HG03095 (cell line): ENCODE results near the gene MYRIP.
"Not testable (repeated sequence)": the region's sequence is repeated elsewhere in the genome, so short reads cannot be mapped to it uniquely, and the experiment has no call there.

Source experiments
- ATAC-seq: cut with Tn5 transposase; IDR thresholded peaks from one replicate; pipeline ENCODE4 v1.9.1; 2021; ENCODE audit warnings: moderate library complexity; ENCODE audit not compliant: unreplicated experiment

The MYRIP gene

DNA sequence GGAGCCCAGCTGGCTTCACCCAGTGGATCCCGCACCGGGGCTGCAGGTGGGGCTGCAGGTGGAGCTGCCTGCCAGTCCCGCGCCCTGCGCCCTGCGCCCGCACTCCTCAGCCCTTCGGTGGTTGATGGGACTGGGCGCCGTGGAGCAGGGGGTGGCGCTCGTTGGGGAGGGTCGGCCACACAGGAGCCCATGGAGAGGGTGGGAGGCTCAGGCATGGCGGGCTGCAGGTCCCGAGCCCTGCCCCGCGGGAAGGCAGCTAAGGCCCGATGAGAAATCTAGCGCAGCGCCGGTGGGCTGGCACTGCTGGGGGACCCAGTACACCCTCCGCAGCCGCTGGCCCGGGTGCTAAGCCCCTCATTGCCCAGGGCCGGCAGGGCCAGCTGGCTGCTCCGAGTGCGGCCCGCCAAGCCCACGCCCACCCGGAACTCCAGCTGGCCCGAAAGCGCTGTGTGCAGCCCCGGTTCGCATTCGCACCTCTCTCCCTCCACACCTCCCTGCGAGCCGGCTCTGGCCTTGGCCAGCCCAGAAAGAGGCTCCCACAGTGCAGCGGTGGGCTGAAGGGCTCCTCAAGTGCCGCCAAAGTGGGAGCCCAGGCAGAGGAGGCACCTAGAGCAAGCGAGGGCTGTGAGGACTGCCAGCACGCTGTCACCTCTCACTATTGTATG, 268.6 kb downstream of the MYRIP start:
- ATAC-seq = not testable (repeated sequence)

DNA sequence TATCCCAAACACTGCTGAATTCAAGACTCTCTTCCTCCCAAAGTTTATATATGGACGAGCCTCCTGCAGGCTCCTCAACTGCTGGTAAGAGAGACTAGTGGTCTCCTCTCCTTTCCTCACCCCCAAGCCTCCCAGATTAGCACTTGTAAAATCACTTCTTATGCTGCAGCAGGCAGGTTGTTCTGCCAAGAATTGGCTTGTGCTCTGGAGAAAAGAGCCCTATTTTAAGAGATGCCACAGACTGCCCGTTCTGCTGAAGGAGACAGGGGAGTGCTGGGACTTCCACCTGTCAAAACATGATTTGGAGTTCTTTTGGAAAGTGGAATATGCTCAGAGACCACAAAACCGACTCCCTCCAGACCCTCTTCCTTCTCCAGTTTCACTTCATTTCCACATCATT, 269.2 kb downstream of the MYRIP start:
- ATAC-seq = no peak

DNA sequence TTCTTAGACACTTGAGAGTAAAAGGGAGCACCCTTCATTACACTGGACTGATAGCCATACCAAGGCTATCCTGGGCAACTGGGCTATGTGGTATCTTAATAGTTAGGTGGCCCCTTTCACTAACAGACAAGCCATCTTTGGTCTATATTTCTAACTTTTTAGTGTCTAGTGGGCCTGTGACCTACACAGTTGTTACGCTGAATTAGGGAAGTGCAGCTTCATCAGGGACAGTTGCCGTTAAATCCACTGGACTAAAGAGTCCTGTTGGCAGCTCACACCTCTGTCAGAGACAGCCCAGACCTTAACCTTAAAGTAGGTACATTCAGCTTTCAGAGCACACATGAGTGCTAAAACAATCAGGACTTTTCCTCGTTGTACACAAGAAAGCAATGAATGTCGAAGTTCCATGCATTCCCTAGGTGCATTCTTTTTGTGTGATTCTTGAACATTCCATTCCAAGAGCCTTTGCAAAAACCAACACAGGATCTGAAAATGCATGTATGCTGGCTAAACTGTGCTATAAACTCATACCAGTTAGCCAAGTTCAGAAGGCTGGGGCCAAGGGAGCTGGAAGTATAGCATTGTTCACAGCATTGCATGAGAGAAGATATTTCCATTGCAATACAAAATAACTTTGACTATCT, 269.9 kb downstream of the MYRIP start:
- ATAC-seq = no peak

DNA sequence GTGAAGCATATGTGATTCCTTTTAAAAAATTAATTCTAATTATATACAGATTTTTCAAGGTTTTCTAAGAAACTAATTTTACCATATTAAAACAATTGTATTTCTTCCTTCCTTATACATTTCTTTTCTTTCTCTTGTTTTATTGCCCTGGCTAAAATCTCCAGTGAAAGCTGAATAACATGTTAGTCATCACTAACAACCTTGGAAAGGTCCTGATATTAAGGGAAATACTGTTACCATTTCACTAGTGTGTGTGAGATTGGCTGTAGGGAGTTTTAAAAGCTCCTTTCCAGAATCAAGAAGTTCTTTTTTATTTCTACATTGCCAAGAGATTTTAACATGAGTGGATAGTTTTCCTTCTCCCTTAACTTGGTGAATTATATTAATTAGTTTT, 270.4 kb downstream of the MYRIP start:
- ATAC-seq = no peak

DNA sequence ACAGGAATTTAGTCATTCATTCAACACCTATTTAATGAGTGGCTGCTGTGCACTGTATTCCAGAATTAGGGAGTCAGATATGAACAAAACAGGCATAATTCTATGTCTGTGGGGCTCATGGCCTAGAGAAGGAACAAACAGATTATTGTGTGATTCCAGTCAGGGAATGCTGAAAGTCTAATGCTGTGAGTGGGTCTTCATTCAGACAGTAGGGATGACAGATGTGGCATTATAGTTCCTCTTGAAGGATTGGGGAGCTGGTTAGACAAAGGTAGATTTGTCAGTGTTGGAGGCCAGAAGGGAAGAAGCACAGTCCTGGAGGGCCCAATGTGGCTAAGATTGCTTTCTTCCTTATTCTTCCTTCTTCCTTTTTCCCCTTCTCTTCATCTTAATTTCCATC, 273.7 kb downstream of the MYRIP start:
- no peak for ATAC-seq

DNA sequence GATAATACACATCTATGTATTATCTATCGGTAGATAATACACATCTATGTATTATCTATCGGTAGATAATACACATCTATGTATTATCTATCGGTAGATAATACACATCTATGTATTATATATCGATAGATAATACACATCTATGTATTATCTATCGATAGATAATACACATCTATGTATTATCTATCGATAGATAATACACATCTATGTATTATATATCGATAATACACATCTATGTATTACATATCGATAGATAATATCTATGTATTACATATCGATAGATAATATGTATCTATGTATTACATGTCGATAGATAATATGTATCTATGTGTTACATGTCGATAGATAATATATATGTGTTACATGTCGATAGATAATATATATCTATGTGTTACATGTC, 275.0 kb downstream of the MYRIP start:
- ATAC-seq = not testable (repeated sequence)

DNA sequence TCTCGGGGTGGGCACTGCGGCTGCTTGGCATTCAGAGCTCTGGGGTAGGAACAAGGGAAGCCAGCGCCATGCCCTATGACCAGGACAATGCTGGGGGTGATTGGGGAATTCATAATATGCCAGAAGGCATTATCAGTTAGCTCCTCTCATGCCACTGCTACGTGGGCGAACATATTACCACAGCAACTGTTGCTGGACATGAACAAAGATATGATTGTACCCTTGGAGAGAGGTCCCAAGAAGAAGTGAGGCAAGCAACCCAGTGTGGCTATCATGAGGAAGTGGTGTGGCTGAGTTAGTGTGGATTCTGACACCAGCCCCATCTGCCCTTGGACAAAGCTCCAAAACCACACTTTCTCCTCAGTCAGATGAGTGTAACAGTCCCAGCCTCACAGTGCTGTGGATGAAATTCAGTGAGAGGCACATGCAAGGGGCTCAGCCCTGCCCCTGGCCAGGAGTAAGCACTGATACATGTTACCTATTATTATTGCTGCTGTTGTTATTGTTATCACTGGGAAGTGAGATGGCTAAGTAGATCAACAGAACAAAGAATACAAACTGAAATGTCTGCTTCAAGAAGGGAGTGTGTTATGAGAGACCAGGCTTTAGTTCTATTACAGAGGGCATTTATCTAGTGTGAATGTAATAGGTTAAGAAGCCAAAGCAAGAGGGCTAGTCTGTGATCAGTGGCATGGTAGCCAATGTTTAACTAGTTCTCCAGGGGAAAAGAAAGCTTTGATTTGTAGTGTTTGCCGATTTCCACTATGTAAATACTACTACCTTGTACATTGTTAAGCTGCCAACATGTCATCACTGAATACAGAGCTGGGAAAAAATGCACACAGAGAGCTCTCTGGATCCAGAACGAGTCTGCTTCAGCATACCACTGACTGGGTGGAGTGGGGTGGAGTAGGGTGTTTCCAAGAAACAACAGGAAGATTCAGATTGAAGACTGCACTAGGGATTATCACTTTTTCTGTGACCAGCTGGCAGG, 277.8 kb downstream of the MYRIP start:
- ATAC-seq = no peak

DNA sequence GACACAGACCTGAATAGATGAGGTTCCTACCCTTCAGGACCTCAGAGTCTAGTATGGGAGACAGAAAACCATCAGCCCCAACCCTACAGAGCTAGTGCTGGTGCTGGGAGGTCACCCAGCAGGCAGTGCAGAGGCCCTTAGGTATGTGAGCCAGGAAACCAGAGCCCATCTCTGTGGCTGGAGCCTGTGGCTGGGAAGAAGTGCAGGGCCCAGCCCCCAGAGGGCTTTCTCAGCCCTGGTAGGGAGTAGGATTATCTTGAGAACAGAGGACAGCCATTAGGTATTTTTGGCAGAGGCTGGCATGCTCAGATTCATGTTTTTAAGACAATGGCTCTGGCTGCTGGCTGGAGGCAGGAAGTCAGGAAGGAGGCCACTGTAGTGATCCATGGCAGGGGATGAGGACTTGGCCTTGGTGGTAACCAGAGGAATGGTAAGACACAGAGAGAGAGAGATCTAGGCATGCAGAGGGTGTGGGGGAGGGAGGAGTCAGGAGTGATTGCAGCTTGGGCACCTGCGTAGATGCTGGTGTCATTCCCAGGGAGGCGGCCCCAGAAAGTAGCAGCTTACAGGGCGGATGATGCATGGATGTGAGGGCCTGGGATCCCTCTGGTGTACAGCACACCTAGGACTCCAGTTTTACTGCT, 279.2 kb downstream of the MYRIP start:
- no peak for ATAC-seq

DNA sequence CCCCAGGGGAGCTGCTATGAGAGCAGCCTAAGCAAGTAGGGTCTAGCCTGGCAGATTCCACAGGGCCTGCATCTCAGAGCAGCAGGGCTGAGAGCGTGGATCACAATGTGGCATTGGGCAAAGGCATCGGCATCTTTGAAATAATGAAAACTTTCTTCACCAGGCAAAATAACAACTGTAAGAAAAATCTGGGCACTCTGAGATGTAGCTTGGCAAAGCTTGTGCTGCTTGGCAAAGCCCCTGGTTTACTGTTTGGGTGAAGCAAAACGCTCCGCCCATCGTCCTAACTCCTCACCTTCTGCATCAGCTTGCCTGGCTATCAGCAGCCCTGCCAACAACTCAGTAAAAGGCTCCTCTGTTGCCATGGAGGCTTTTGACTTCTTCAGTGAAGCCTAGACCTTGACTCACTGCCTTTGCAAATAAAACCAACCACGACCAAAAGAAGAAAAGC, 287.3 kb downstream of the MYRIP start:
- ATAC-seq = no peak

DNA sequence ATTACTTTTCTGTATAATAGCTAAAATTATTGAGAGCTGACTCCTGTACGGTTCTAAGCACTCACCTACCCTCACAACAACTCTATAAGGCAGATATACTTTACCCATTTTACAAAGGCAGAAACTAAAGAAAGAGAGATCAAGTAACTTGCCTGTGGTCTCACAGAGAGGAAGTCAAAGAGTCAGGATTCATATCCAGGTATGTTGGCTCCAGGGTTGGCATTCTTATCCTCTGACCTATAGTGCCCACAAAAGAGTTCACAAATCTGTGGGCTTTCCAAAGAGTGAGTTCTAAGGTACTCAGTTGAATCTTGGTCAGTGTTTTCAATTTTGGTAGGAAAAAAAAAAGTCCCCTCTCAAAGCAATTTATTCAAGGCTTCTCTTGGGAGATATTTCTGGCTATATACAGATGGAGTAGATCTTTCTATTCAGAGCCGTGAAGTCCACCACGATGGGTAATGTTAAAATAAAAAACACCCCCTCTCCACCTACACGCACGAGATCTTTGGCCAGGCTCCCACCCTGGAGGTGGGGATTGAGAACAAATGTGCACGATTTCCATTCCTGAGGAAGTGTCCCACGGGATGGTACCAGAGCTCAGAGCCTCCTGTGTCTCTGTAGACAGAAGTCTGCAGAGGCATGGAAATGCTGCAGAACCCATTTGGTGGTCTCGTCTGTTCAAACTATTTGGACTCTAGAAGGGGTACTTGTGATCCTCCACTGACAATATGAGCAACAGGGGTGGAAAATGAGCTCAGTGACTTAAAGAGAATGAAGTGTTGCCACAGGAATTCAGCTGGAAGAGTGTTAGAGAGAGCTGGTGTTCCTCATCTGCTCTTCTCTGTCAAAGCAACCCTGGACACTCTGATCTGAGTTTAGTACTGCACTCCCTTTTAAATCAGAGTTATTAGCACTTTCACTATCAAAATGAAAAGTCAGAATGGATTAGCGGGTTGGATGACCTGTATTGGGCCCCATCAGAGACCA, 288.0 kb downstream of the MYRIP start:
- ATAC-seq = no peak

DNA sequence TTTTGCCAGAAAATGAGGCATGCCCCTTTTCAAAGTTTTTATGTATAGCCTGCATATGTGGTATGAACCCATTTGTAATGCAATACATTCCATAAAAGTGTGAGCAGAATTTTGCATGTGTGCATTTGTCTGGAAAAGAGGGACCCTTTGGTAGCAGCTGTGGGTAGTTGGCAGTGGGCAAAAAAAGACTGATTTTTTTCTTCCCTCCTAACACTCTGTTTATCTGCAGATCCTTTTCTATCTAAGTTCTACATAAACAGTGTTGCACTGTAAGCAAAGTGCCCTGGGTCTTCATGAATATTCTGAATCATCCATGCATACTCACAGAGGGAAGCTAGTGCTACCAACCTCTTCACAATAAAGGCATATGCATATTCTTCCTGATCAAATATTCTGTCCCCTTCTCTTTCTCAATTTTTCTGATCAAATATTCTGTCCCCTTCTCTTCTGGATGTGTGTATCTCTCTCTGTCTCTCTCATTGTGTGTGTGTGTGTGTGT, 288.9 kb downstream of the MYRIP start:
- ATAC-seq = no peak

DNA sequence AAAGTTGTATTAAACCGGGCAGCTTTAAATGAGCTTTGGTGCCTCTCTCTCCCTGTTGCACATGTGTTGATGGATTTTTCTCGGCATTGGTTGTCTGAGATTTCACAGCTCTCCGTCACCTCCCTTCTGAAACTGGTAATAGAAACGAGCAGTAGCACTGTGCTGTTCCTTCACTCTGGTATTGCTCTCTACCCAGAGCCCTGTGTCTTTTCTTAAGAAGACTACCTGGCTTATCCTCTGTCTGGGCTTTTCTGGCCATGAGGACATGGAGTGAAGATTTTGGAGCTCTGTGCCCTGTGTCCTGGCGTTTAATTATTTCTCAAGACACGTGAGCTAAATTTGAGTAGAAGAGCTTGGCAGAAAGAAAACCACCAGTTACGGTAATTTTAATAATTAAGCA, 290.5 kb downstream of the MYRIP start:
- ATAC-seq = no peak

DNA sequence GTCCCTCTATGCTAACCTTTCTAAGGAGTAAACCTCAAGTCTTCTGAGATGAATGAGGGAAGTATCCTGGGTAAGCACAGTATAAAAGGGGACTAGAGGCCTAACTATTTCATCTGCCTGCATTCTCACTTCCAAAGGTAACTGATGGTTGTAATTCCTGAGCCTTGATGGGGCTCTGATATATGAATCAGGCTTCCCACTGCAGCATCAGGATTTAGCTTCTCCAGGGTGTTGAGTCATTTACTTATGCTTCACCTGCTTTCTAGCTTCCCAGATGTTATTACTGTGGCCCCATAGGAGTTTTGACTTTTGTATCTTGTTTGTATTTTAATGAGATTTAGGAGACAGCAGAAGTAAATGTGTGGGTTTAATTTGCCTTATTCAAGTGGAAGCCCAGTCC, 292.8 kb downstream of the MYRIP start:
- ATAC-seq = no peak

DNA sequence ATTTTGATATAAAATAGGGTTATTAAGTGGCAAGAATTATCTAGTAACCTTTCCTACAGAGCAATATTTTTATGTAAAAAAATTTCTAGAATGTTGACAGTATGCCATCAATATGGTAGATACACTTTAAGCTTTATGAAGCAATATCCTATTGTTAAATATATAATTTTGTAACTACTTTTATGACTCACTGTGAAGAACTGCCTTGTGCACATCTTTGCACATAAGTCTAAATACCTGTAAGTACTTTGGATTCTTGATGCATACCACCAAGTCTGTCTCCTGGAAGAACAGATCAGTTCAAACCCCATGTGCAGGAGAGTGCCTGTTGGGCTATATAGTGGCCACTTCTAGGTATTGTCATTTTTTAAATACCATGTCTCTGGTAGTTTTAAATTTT, 294.4 kb downstream of the MYRIP start:
- no peak for ATAC-seq

DNA sequence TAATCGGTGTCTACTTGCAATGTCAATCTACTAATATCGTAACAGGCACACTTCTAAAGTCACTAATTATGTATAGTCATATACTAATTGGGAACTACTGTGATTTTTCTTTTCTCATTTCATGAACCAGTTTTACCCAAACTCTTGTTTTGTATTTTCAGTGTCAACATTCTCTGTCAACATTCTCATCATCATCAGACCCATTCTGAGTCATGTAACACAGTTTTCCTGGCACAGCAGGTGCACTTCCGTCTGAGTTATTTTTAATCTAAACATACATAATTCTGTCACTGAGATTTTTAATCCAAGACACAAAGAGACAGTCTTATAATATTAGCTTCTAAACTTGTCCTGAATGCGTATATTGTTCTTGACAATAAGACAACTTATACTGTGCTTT, 295.0 kb downstream of the MYRIP start:
- no peak for ATAC-seq

DNA sequence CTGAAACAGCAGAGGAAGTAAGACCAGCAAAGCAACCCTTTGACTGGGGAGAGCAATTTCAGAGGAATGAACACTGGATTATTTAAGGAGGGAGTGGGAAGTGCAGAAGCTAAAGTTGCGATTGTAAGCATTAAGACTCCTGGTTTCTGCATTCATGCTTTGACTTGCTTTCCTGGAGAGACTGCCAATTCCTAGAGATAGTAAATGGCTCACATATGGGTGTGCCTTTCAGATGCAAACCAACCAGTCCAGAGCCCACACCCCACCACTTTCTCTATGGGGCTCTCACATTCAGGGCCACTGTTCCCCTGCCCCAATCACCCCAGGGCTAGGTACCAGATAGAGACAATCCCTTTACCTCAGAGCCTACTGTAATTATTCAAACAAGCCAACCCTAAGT, 299.2 kb downstream of the MYRIP start:
- no peak for ATAC-seq

DNA sequence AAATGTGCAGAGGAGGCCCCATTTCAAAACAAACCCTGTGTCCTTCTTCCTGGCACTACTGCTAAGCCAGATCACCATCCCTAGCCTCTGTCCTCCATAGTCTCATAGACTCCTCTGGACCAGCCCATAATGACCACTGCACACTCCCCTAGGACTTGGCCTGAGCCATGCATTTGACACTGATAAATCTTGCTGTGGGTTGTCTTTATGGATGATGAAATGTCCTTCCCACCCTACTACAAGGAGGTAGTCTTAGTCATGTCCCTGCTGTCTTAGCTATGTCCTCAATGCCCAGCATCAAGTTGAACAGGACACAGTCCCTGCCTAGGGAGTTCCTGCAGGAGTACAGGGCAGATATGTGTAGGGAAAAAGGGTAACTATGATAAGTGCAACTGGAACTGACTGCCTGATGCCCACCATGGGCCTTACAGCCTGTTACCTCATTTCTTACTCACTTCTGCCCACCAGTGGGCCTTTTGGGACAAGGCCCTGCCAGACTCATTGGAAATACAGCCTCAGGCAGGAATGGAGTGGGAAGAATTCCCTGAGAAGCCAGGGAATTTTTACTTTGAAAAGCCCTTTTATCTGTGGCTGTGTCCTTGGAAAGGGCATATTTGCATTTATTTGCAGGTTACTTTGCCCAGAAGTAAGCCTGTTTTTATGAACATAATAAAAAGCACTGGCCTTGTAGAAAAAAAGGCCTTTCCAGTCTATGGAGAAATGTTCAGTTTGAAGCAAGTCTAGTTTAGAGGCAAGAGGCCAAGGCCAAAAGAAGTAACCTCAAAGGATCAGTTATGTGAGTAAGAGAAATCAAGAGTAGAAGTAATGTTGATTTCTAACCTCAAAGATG, 300.5 kb downstream of the MYRIP start:
- ATAC-seq = no peak

DNA sequence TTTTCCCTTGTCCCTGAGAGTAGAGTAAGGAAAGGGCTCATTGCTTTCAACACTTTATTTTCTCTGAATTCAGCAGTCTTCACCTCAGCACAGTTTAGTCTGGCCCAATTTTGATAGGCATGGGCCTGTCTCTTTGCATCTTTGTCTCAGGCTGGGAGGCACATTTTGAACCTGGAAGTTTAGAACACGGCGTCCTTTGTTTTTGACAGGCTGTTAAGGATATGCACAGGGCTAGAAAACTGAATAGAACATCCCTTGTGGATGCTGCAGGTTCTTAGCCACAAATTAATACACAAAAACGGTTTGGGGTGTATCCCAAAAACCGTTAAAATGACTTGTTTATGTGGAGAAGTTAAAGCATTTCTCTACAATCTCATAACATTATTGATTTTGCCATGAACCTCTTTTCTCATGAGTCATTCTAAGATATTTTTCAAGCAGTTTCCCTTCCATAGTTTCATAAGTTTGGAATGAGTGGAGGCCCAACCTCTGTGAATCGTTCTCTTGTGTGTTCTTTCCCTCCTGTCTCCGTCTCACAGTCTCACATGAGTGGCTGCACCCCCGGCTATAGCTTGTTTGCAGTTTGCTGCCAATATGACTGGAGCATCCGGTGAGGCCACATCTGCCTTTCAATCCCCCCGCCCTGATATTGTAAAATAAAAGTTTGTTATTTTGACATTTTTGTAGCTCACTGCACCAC, 307.2 kb downstream of the MYRIP start:
- ATAC-seq = no peak
